WTC11 (cell line): ENCODE measurements around the gene FNDC3B.

Experiments
- EMX1 ChIP-seq: fragments of 250-450 bp; sonication (Bioruptor Pico); IDR thresholded peaks from 2 replicates; pipeline ENCODE4 v1.8.0; 2021; ENCODE audit warnings: mild to moderate bottlenecking
- NR1H2 ChIP-seq: sonication (generic); formaldehyde crosslinking; IDR thresholded peaks from 2 replicates; pipeline ENCODE4 v1.9.0; 2021; ENCODE audit warnings: mild to moderate bottlenecking, moderate library complexity, missing genetic modification reagents
- SMAD3 ChIP-seq: sonication (generic); formaldehyde crosslinking; IDR thresholded peaks from 2 replicates; pipeline ENCODE4 v1.8.0; 2022; ENCODE audit warnings: missing genetic modification reagents, mild to moderate bottlenecking, borderline replicate concordance
- SP1 ChIP-seq: sonication (generic); formaldehyde crosslinking; conservative IDR thresholded peaks from 2 replicates; pipeline ENCODE4 v1.8.1; 2022; ENCODE audit warnings: missing genetic modification reagents
- TF ChIP-seq, protein P1 (sequence below): fragments of 200-600 bp; IDR thresholded peaks from 2 replicates; pipeline ENCODE4 v1.8.0; 2022; ENCODE audit warnings: antibody characterized with exemption
- TF ChIP-seq, protein P2 (sequence below): sonication (generic); formaldehyde crosslinking; IDR thresholded peaks from 2 replicates; pipeline ENCODE4 v1.8.0; 2023; ENCODE audit warnings: missing genetic modification reagents
- TF ChIP-seq, protein P3 (sequence below): sonication (generic); formaldehyde crosslinking; IDR thresholded peaks from 2 replicates; pipeline ENCODE4 v1.8.1; 2023; ENCODE audit warnings: mild to moderate bottlenecking, missing genetic modification reagents, borderline replicate concordance
- TF ChIP-seq, protein P4 (sequence below): fragments of 250-450 bp; sonication (Bioruptor Pico); IDR thresholded peaks from 2 replicates; pipeline ENCODE4 v1.9.0; 2021; ENCODE audit warnings: mild to moderate bottlenecking
- TF ChIP-seq, protein P5 (sequence below): sonication (generic); formaldehyde crosslinking; IDR thresholded peaks from 2 replicates; pipeline ENCODE4 v1.8.1; 2022; ENCODE audit warnings: mild to moderate bottlenecking, moderate library complexity, missing genetic modification reagents

DNA sequence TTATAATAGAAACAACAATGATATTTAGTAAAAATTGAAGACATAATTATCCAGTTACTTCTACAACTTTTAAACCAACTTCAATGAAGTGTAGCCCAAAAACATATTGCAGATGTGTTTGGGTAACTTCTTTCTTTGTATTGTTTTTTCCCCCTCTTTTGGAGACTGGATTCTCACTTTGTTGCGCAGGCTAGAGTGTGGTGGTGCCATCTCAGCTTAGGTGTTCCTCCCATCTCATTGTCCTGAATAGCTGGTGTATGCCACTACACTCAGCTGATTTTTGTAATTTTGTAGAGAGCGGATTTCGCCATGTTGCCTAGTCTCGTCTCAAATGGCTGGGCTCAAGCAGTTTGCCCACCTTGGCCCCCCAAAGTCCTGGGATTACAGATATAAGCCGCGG, 148.1 kb downstream of the FNDC3B start:
- TF ChIP-seq, protein P1, sequence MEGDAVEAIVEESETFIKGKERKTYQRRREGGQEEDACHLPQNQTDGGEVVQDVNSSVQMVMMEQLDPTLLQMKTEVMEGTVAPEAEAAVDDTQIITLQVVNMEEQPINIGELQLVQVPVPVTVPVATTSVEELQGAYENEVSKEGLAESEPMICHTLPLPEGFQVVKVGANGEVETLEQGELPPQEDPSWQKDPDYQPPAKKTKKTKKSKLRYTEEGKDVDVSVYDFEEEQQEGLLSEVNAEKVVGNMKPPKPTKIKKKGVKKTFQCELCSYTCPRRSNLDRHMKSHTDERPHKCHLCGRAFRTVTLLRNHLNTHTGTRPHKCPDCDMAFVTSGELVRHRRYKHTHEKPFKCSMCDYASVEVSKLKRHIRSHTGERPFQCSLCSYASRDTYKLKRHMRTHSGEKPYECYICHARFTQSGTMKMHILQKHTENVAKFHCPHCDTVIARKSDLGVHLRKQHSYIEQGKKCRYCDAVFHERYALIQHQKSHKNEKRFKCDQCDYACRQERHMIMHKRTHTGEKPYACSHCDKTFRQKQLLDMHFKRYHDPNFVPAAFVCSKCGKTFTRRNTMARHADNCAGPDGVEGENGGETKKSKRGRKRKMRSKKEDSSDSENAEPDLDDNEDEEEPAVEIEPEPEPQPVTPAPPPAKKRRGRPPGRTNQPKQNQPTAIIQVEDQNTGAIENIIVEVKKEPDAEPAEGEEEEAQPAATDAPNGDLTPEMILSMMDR: no peak
- TF ChIP-seq, protein P2, sequence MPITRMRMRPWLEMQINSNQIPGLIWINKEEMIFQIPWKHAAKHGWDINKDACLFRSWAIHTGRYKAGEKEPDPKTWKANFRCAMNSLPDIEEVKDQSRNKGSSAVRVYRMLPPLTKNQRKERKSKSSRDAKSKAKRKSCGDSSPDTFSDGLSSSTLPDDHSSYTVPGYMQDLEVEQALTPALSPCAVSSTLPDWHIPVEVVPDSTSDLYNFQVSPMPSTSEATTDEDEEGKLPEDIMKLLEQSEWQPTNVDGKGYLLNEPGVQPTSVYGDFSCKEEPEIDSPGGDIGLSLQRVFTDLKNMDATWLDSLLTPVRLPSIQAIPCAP: no peak
- TF ChIP-seq SMAD3 (CRISPR knock-in tag): no peak
- no peak for TF ChIP-seq NR1H2
- TF ChIP-seq EMX1: no peak
- TF ChIP-seq, protein P3, sequence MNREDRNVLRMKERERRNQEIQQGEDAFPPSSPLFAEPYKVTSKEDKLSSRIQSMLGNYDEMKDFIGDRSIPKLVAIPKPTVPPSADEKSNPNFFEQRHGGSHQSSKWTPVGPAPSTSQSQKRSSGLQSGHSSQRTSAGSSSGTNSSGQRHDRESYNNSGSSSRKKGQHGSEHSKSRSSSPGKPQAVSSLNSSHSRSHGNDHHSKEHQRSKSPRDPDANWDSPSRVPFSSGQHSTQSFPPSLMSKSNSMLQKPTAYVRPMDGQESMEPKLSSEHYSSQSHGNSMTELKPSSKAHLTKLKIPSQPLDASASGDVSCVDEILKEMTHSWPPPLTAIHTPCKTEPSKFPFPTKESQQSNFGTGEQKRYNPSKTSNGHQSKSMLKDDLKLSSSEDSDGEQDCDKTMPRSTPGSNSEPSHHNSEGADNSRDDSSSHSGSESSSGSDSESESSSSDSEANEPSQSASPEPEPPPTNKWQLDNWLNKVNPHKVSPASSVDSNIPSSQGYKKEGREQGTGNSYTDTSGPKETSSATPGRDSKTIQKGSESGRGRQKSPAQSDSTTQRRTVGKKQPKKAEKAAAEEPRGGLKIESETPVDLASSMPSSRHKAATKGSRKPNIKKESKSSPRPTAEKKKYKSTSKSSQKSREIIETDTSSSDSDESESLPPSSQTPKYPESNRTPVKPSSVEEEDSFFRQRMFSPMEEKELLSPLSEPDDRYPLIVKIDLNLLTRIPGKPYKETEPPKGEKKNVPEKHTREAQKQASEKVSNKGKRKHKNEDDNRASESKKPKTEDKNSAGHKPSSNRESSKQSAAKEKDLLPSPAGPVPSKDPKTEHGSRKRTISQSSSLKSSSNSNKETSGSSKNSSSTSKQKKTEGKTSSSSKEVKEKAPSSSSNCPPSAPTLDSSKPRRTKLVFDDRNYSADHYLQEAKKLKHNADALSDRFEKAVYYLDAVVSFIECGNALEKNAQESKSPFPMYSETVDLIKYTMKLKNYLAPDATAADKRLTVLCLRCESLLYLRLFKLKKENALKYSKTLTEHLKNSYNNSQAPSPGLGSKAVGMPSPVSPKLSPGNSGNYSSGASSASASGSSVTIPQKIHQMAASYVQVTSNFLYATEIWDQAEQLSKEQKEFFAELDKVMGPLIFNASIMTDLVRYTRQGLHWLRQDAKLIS: no peak
- no peak for TF ChIP-seq SP1 (CRISPR knock-in tag)
- TF ChIP-seq, protein P4, sequence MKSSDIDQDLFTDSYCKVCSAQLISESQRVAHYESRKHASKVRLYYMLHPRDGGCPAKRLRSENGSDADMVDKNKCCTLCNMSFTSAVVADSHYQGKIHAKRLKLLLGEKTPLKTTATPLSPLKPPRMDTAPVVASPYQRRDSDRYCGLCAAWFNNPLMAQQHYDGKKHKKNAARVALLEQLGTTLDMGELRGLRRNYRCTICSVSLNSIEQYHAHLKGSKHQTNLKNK (CRISPR knock-in tag): no peak
- TF ChIP-seq, protein P5, sequence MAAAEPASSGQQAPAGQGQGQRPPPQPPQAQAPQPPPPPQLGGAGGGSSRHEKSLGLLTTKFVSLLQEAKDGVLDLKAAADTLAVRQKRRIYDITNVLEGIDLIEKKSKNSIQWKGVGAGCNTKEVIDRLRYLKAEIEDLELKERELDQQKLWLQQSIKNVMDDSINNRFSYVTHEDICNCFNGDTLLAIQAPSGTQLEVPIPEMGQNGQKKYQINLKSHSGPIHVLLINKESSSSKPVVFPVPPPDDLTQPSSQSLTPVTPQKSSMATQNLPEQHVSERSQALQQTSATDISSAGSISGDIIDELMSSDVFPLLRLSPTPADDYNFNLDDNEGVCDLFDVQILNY (CRISPR knock-in tag): no peak
